ENCODE results near the gene OLFML2B.

- TF ChIP-seq CTCF (IDR thresholded peaks at IDR 0.05) (no peak), POLR2A (IDR thresholded peaks at IDR 0.05) (no peak), EP300 (IDR thresholded peaks at IDR 0.05) (no peak)
Measured at GRCh38 chr1:161933592-161934588, 89.8 kb downstream of the OLFML2B start.
